ENCODE data around the gene CMTM7. TPM values are rescaled to one million over a fixed set of nuclear protein-coding genes. Genes with fewer than 3 reads are reported as not detected.
A peak's percentile ranks its signal among the peaks of the same experiment; 100 is the strongest.

Gene CMTM7
- total RNA-seq, 2 donors from 2014 or later = 61.0 to 72.3 TPM

- ATAC-seq (replicated peaks in 1 of 2) (peak; percentile 90 to 92), DNase-seq (peak; percentile 82 to 84)
- H3K9me3 Mint-ChIP-seq = no peaks in the 10 kb centered on the region
- no peaks in the 10 kb centered on the region for H3K27me3 Mint-ChIP-seq (ENCODE audit: low read depth)
- H3K27ac Mint-ChIP-seq = peak within 1 kb of the TSS; percentile 94
- H3K36me3 Mint-ChIP-seq (ENCODE audit: insufficient read depth in 2 of 2) = peaks cover 4 to 5% of the 10 kb centered on the region in 2 donors
- peak within 1 kb of the TSS; percentile 96 to 98 for H3K4me3 Mint-ChIP-seq
- peaks cover 45% of the 10 kb centered on the region for H3K4me1 Mint-ChIP-seq (ENCODE audit: low read depth)
Measured at GRCh38 chr3:32502118-32502945, 110.7 kb downstream of the CMTM7 start, which contains the start of gene CMTM6. TSS of gene CMTM6 (minus strand) at chr3:32502852. CDS start at chr3:32502745, 107 bp downstream.

- H3K27ac Mint-ChIP-seq = peak overlapping the region; percentile 89
- ATAC-seq (replicated peaks in 1 of 2) = peak; percentile 1 to 11
- no peaks in the 10 kb centered on the region for H3K27me3 Mint-ChIP-seq (ENCODE audit: low read depth)
- DNase-seq = no peak
- peak overlapping the region; percentile 96 to 98 for H3K4me3 Mint-ChIP-seq
- H3K9me3 Mint-ChIP-seq = no peaks in the 10 kb centered on the region
- H3K36me3 Mint-ChIP-seq (ENCODE audit: insufficient read depth in 2 of 2) = peaks cover 2 to 4% of the 10 kb centered on the region in 2 donors
- H3K4me1 Mint-ChIP-seq (ENCODE audit: low read depth) = peaks cover 40% of the 10 kb centered on the region
Measured at GRCh38 chr3:32502946-32503286, 111.3 kb downstream of the CMTM7 start.

Other genes starting within 250 kb of the CMTM7 start
- 1 to 10 TPM; 7.1 to 9.0 TPM for gene CMTM8, start 153.2 kb upstream of the CMTM7 start, total RNA-seq
- 10 to 100 TPM; 56.6 to 69.6 TPM for gene CMTM6, start 111.0 kb downstream of the CMTM7 start, total RNA-seq
- 10 to 100 TPM; 31.1 to 34.5 TPM for gene DYNC1LI1, start 179.0 kb downstream of the CMTM7 start, total RNA-seq